ENCODE results near the gene HTT. TPM values are rescaled to one million over a fixed set of nuclear protein-coding genes. Genes with fewer than 3 reads are reported as not detected.

Gene HTT
- total RNA-seq, 1 experiment from 2014 or later: 64.4 TPM

GRCh38 chr4:3202836-3203820 lies 128.6 kb downstream of the HTT start:
- Histone ChIP-seq H3K27me3 (ENCODE audit: insufficient read depth, low read length) (no peaks in the 10 kb centered on the region), H2BK5ac (ENCODE audit: insufficient read length, low read length) (no peak overlapping the region), H3K4ac (ENCODE audit: low read depth, low read length) (no peak overlapping the region), H3K9me3 (ENCODE audit: control insufficient read depth, low read depth, low read length) (no peaks in the 10 kb centered on the region), H3K9ac (ENCODE audit: extremely low read depth, insufficient read length, low read length) (no peak overlapping the region), H4K5ac (ENCODE audit: insufficient read length, low read depth, low read length) (no peak overlapping the region), H2AK5ac (ENCODE audit: insufficient read length, low read length) (no peak overlapping the region), H3K79me2 (ENCODE audit: insufficient read depth, low read length) (no peaks in the 10 kb centered on the region), H3K14ac (ENCODE audit: insufficient read depth, low read length) (no peak overlapping the region; the same call in 1 of the 2 replicates), H4K8ac (replicated peaks; ENCODE audit: insufficient read length, low read depth, low read length) (no peak overlapping the region), H3K18ac (ENCODE audit: insufficient read length, low read depth, low read length) (no peak overlapping the region), H3K23me2 (ENCODE audit: insufficient read length, low read depth, low read length, poor library complexity, severe bottlenecking) (no peaks in the 10 kb centered on the region), H3K23ac (ENCODE audit: insufficient read length, low read depth, low read length) (no peak overlapping the region), H3K56ac (ENCODE audit: insufficient read length, low read depth, low read length) (no peak overlapping the region), H3K4me2 (ENCODE audit: insufficient read depth, insufficient read length, low read length) (no peak overlapping the region), H2BK15ac (ENCODE audit: low read depth, low read length) (no peak overlapping the region), H2BK120ac (ENCODE audit: low read depth, low read length, poor library complexity, severe bottlenecking) (no peak overlapping the region), H2BK20ac (ENCODE audit: low read depth, low read length, poor library complexity, severe bottlenecking) (no peak overlapping the region), H4K20me1 (ENCODE audit: control insufficient read depth, insufficient read depth, insufficient read length) (no peaks in the 10 kb centered on the region), H3T11ph (ENCODE audit: low read length) (no peak overlapping the region), H3K4me1 (ENCODE audit: insufficient read depth, low read length) (no peaks in the 10 kb centered on the region), H2BK12ac (ENCODE audit: insufficient read length, low read depth, low read length) (no peak overlapping the region), H2AFZ (ENCODE audit: low read length) (no peak overlapping the region), H4K91ac (ENCODE audit: insufficient read length, low read depth, low read length) (no peak overlapping the region), H3K79me1 (ENCODE audit: insufficient read depth, low read depth, low read length, poor library complexity, severe bottlenecking) (no peaks in the 10 kb centered on the region), H3K27ac (ENCODE audit: insufficient read length, low read depth, low read length) (no peak overlapping the region)
- H3K27me3 Mint-ChIP-seq (ENCODE audit: low read depth): no peaks in the 10 kb centered on the region
- WGBS (ENCODE audit: extremely low coverage, insufficient read length, low lambda C conversion rate): no CpG with 5 or more reads among the region's 22 CpGs
- H3K4me3 Mint-ChIP-seq: no peak overlapping the region
- DNase-seq: no peak
- no peak overlapping the region; a peak in 1 of 7 replicates for H3K27ac Mint-ChIP-seq
- TF ChIP-seq CTCF (conservative IDR thresholded peaks at IDR 0.05): no peak
- no peaks in the 10 kb centered on the region for H3K4me1 Mint-ChIP-seq
- peaks cover 6 to 57% (median 26%) of the 10 kb centered on the region in 3 experiments; a peak in 6 of 7 replicates for H3K36me3 Mint-ChIP-seq (ENCODE audit: insufficient read depth in 1 of 3, low read depth in 3 of 3)
- H3K9me3 Mint-ChIP-seq: no peaks in the 10 kb centered on the region
